Gastrocnemius medialis (tissue), 4 donors: Measurements from ENCODE around the gene MAGEB6B. TPM values are rescaled to one million over a fixed set of nuclear protein-coding genes. Genes with fewer than 3 reads are reported as not detected.
"Not testable (repeated sequence)": the region's sequence is repeated elsewhere in the genome, so short reads cannot be mapped to it uniquely, and the experiment has no call there.

Source experiments
- ATAC-seq, 2 donors: fragments of 150-250 bp; one replicate each; pipeline ENCODE4 v1.9.1; 2016
- DNase-seq, 2 donors: peaks; one replicate each; pipeline ENCODE4 v3.0.0-alpha.2; 2019
- H3K27ac ChIP-seq, 4 donors: fragments of 200-600 bp; sonication (generic); 1 replicate in 1 of 4; 2 replicates in 3 of 4; pipeline ENCODE4 v1.5.1; 2016 to 2018; ENCODE audit warnings: mild to moderate bottlenecking in 2 of 4, moderate library complexity in 1 of 4
- H3K27me3 ChIP-seq, 3 donors: fragments of 200-600 bp; sonication (generic) in 2 of 3; 1 replicate in 1 of 3; 2 replicates in 2 of 3; pipeline versions ENCODE4 v1.5.1 to v1.6.0; 2016 to 2019; ENCODE audit warnings: mild to moderate bottlenecking in 1 of 3, moderate library complexity in 1 of 3
- H3K36me3 ChIP-seq, 2 donors: fragments of 200-600 bp; sonication (generic) in 1 of 2; one replicate each; pipeline ENCODE4 v1.5.1; 2017 to 2018
- H3K4me1 ChIP-seq, 2 donors: fragments of 200-600 bp; sonication (generic) in 1 of 2; one replicate each; pipeline ENCODE4 v1.5.1; 2016 to 2017; ENCODE audit warnings: mild to moderate bottlenecking in 2 of 2
- H3K4me3 ChIP-seq, 4 donors: fragments of 200-600 bp; sonication (generic) in 3 of 4; 1 replicate in 1 of 4; 2 replicates in 3 of 4; pipeline ENCODE4 v1.5.1; 2016 to 2019; ENCODE audit warnings: mild to moderate bottlenecking in 2 of 4
- H3K9me3 ChIP-seq, 3 donors: fragments of 200-600 bp; sonication (generic) in 2 of 3; 1 replicate in 1 of 3; 2 replicates in 2 of 3; pipeline ENCODE4 v1.5.1; 2016 to 2019
- CTCF ChIP-seq, 5 experiments: fragments of 450-650 bp in 3 of 5; fragments of 200-600 bp in 2 of 5; sonication (generic) in 2 of 5; IDR thresholded peaks in 4 of 5; conservative IDR thresholded peaks in 1 of 5; 1 replicate in 4 of 5; 2 replicates in 1 of 5; pipeline ENCODE4 v1.5.1; 2016 to 2019; ENCODE audit warnings: antibody characterized with exemption in 5 of 5, mild to moderate bottlenecking in 3 of 5, moderate library complexity in 3 of 5
- POLR2A ChIP-seq, 2 donors: fragments of 450-650 bp; IDR thresholded peaks; one replicate each; pipeline ENCODE4 v1.6.1; 2017; ENCODE audit warnings: antibody characterized with exemption in 2 of 2, mild to moderate bottlenecking in 2 of 2, moderate library complexity in 2 of 2
- in situ Hi-C, 4 donors: fragments of 200-750 bp; cut with MboI; loops; one replicate each; pipeline versions ENCODE4 v1.15.0 to v1.8.0; 2017; ENCODE audit warnings: low sequenced_read_pairs in 4 of 4
- intact Hi-C: fragments of 100-400 bp; cut with DNase I; formaldehyde crosslinking; loops from one replicate; pipeline ENCODE4 v1.15.1; 2023; ENCODE audit warnings: low total_unique reads
- total RNA-seq, 4 donors: library from RNA; depleted of rRNA; stranded (reverse); fragments of >200 nt; gene quantifications; one replicate each; pipeline versions ENCODE4 v1.1.0 to v1.2.3, GENCODE V29; 2016

Gene MAGEB6B
- total RNA-seq: not detected

GRCh38 chrX:26160301-26160700 lies at the start of gene MAGEB6B:
Gene MAGEB6B, plus strand, starts transcription at chrX:26160601. Its CDS starts 0 bp downstream, at chrX:26160601.
- no peaks in the 10 kb centered on the region for H3K36me3 ChIP-seq

GRCh38 chrX:26138274-26138673 lies 22.1 kb upstream of the MAGEB6B start, which contains the start of gene MAGEB18:
Gene MAGEB18, plus strand, starts transcription at chrX:26138343. Its CDS starts 643 bp downstream, at chrX:26138986.
- DNase-seq: no peak
- TF ChIP-seq CTCF (IDR thresholded peaks at IDR 0.05 in 4 of 5, conservative IDR thresholded peaks at IDR 0.05 in 1 of 5) (no peak), POLR2A (IDR thresholded peaks at IDR 0.05) (no peak)
- in situ Hi-C loops (no loop called here), intact Hi-C loops (no loop called here)
- Histone ChIP-seq H3K4me1 (no peaks in the 10 kb centered on the region), H3K27me3 (no peaks in the 10 kb centered on the region), H3K27ac (no peak within 1 kb of the TSS), H3K4me3 (no peak within 1 kb of the TSS), H3K9me3 (no peaks in the 10 kb centered on the region), H3K36me3 (no peaks in the 10 kb centered on the region)
- ATAC-seq: no peak

More at GRCh38 chrX:26160301-26160700, at the start of gene MAGEB6B:
- H3K27ac ChIP-seq: no peak within 1 kb of the TSS
- no peaks in the 10 kb centered on the region for H3K27me3 ChIP-seq
- ATAC-seq (no peak), DNase-seq (no peak)
- no peak within 1 kb of the TSS for H3K4me3 ChIP-seq
- intact Hi-C loops: no loop called here
- in situ Hi-C loops: no loop called here
- TF ChIP-seq CTCF (IDR thresholded peaks at IDR 0.05 in 4 of 5, conservative IDR thresholded peaks at IDR 0.05 in 1 of 5) (no peak), POLR2A (IDR thresholded peaks at IDR 0.05) (no peak)
- no peaks in the 10 kb centered on the region for H3K4me1 ChIP-seq
- H3K9me3 ChIP-seq: no peaks in the 10 kb centered on the region

GRCh38 chrX:26146024-26146423 lies 14.4 kb upstream of the MAGEB6B start:
- DNase-seq: no peak
- intact Hi-C loops: no loop called here
- no peaks in the 10 kb centered on the region for H3K27me3 ChIP-seq

GRCh38 chrX:26192204-26192603 lies 31.8 kb downstream of the MAGEB6B start, which contains the start of gene MAGEB6:
Gene MAGEB6, plus strand, starts transcription at chrX:26192440. Its CDS starts 1,407 bp downstream, at chrX:26193847.
- no peaks in the 10 kb centered on the region for H3K9me3 ChIP-seq
- H3K27me3 ChIP-seq: no peaks in the 10 kb centered on the region
- ATAC-seq: no peak
- H3K4me1 ChIP-seq: no peaks in the 10 kb centered on the region
- intact Hi-C loops (no loop called here), in situ Hi-C loops (no loop called here)
- H3K36me3 ChIP-seq: no peaks in the 10 kb centered on the region
- H3K27ac ChIP-seq: no peak within 1 kb of the TSS
- TF ChIP-seq CTCF (IDR thresholded peaks at IDR 0.05 in 4 of 5, conservative IDR thresholded peaks at IDR 0.05 in 1 of 5): no peak
- TF ChIP-seq POLR2A (IDR thresholded peaks at IDR 0.05): no peak
- DNase-seq: no peak
- H3K4me3 ChIP-seq: no peak within 1 kb of the TSS

More at GRCh38 chrX:26146024-26146423, 14.4 kb upstream of the MAGEB6B start:
- Histone ChIP-seq H3K36me3 (no peaks in the 10 kb centered on the region), H3K27ac (no peak overlapping the region), H3K4me3 (no peak overlapping the region), H3K9me3 (no peaks in the 10 kb centered on the region), H3K4me1 (no peaks in the 10 kb centered on the region)
- no peak for ATAC-seq
- in situ Hi-C loops: no loop called here
- TF ChIP-seq CTCF (IDR thresholded peaks at IDR 0.05 in 4 of 5, conservative IDR thresholded peaks at IDR 0.05 in 1 of 5) (no peak), POLR2A (IDR thresholded peaks at IDR 0.05) (no peak)

- H3K4me3 ChIP-seq: no peak overlapping the region
- in situ Hi-C loops (no loop called here), intact Hi-C loops (no loop called here)
- no peak for DNase-seq
- no peaks in the 10 kb centered on the region for H3K27me3 ChIP-seq
- TF ChIP-seq CTCF (IDR thresholded peaks at IDR 0.05 in 4 of 5, conservative IDR thresholded peaks at IDR 0.05 in 1 of 5) (no peak), POLR2A (IDR thresholded peaks at IDR 0.05) (no peak)
- ATAC-seq: no peak
- H3K4me1 ChIP-seq: no peaks in the 10 kb centered on the region
- no peak overlapping the region for H3K27ac ChIP-seq
- no peaks in the 10 kb centered on the region for H3K9me3 ChIP-seq
- H3K36me3 ChIP-seq: no peaks in the 10 kb centered on the region
Measured at GRCh38 chrX:26203561-26203960, 43.2 kb downstream of the MAGEB6B start.

- ATAC-seq, in situ Hi-C loops, intact Hi-C loops, H3K27me3 ChIP-seq, H3K9me3 ChIP-seq, H3K4me3 ChIP-seq, H3K4me1 ChIP-seq, H3K27ac ChIP-seq, H3K36me3 ChIP-seq, DNase-seq: not testable (repeated sequence)
Measured at GRCh38 chrX:26204717-26205116, 44.3 kb downstream of the MAGEB6B start.
